ENCODE measurements around the gene ATG13. TPM values are rescaled to one million over a fixed set of nuclear protein-coding genes. Genes with fewer than 3 reads are reported as not detected.

The ATG13 gene
- total RNA-seq, 1 donor from 2014 or later: 85.6 TPM

- Mint-ChIP-seq H3K27ac (ENCODE audit: unreplicated experiment) (no peak overlapping the region), H3K4me3 (ENCODE audit: unreplicated experiment) (no peak overlapping the region), H3K36me3 (ENCODE audit: low read depth, unreplicated experiment) (no peaks in the 10 kb centered on the region), H3K9me3 (ENCODE audit: unreplicated experiment) (no peaks in the 10 kb centered on the region), H3K4me1 (ENCODE audit: unreplicated experiment) (no peaks in the 10 kb centered on the region), H3K27me3 (ENCODE audit: unreplicated experiment) (no peaks in the 10 kb centered on the region)
- TF ChIP-seq, protein P1, sequence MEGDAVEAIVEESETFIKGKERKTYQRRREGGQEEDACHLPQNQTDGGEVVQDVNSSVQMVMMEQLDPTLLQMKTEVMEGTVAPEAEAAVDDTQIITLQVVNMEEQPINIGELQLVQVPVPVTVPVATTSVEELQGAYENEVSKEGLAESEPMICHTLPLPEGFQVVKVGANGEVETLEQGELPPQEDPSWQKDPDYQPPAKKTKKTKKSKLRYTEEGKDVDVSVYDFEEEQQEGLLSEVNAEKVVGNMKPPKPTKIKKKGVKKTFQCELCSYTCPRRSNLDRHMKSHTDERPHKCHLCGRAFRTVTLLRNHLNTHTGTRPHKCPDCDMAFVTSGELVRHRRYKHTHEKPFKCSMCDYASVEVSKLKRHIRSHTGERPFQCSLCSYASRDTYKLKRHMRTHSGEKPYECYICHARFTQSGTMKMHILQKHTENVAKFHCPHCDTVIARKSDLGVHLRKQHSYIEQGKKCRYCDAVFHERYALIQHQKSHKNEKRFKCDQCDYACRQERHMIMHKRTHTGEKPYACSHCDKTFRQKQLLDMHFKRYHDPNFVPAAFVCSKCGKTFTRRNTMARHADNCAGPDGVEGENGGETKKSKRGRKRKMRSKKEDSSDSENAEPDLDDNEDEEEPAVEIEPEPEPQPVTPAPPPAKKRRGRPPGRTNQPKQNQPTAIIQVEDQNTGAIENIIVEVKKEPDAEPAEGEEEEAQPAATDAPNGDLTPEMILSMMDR (IDR thresholded peaks at IDR 0.05; ENCODE audit: unreplicated experiment): no peak
- DNase-seq (ENCODE audit: low spot score): no peak
These were observed 12.6 kb upstream of the ATG13 start for GRCh38 chr11:46604796-46605195.

DNA sequence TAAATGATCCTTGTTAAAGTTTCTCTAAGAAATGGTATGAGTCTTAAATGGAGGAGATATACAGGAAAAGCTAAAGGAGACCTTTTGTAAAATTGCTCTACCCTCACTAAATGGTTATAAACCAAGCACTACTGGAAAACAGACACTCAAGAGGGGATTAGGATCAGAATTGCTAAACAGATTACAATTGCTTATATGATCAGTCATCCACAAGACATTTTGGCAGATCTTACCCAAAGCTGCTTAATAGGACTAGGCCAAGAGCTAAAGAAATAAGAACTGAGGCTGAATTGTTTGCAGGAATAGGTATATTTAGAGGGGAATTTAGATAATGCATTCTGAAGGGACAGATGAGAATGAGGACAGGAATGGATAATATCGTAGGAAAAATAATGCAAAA is 9.8 kb upstream of the ATG13 start:
- H3K36me3 Mint-ChIP-seq (ENCODE audit: low read depth, unreplicated experiment): no peaks in the 10 kb centered on the region
- no peaks in the 10 kb centered on the region for H3K27me3 Mint-ChIP-seq (ENCODE audit: unreplicated experiment)
- TF ChIP-seq, protein P1 (IDR thresholded peaks at IDR 0.05; ENCODE audit: unreplicated experiment): no peak
- H3K4me3 Mint-ChIP-seq (ENCODE audit: unreplicated experiment): no peak overlapping the region
- H3K4me1 Mint-ChIP-seq (ENCODE audit: unreplicated experiment): no peaks in the 10 kb centered on the region
- H3K9me3 Mint-ChIP-seq (ENCODE audit: unreplicated experiment): no peaks in the 10 kb centered on the region
- no peak overlapping the region for H3K27ac Mint-ChIP-seq (ENCODE audit: unreplicated experiment)
- DNase-seq (ENCODE audit: low spot score): no peak

- no peak for DNase-seq (ENCODE audit: low spot score)
- Mint-ChIP-seq H3K36me3 (ENCODE audit: low read depth, unreplicated experiment) (no peaks in the 10 kb centered on the region), H3K4me3 (ENCODE audit: unreplicated experiment) (no peak overlapping the region), H3K4me1 (ENCODE audit: unreplicated experiment) (no peaks in the 10 kb centered on the region), H3K9me3 (ENCODE audit: unreplicated experiment) (no peaks in the 10 kb centered on the region), H3K27me3 (ENCODE audit: unreplicated experiment) (no peaks in the 10 kb centered on the region), H3K27ac (ENCODE audit: unreplicated experiment) (no peak overlapping the region)
- TF ChIP-seq, protein P1 (IDR thresholded peaks at IDR 0.05; ENCODE audit: unreplicated experiment): no peak
These were observed 8.0 kb upstream of the ATG13 start for GRCh38 chr11:46609386-46609785.

DNA sequence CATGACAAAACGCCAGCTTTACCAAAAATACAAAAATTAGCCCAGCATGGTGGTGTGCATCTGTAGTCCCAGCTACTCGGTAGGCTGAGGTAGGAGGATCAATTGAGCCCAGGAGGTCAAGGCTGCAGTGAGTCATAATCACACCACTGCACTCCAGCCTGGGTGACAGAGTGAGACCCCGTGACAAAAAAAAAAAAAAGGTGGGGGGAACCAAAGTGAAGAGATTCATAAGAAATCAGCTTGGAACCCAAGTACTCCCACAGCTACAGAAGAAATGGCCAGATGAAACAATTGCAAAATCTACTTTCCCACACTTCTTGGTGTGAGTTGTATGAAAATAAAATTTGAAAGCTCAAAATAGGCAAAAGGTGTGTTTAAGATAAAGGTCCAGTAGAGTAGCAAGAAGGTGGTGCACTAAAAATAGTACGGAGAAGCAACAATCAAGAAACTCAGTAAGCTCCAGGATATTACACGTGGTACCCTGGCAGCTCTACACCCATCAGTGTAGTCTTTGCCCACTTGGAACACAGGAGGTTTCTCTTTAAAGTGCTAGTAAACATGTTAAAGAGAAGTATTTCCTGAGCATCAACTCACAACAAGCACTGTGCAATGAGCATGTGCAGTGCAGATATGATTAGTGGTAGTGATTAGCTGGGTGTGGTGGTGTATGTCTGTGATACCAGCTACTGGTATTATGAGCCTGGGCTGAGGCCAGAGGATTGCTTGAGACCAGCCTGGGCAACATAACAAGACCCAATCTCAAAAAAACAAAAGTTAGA is 5.6 kb upstream of the ATG13 start:
- H3K4me3 Mint-ChIP-seq (ENCODE audit: unreplicated experiment): no peak overlapping the region

GRCh38 chr11:46612326-46612725 is 5.0 kb upstream of the ATG13 start:
- H3K27ac Mint-ChIP-seq (ENCODE audit: unreplicated experiment): no peak overlapping the region
- H3K4me3 Mint-ChIP-seq (ENCODE audit: unreplicated experiment): no peak overlapping the region
- H3K36me3 Mint-ChIP-seq (ENCODE audit: low read depth, unreplicated experiment): no peaks in the 10 kb centered on the region
- no peak for DNase-seq (ENCODE audit: low spot score)
- H3K4me1 Mint-ChIP-seq (ENCODE audit: unreplicated experiment): no peaks in the 10 kb centered on the region
- TF ChIP-seq, protein P1 (IDR thresholded peaks at IDR 0.05; ENCODE audit: unreplicated experiment): no peak
- H3K27me3 Mint-ChIP-seq (ENCODE audit: unreplicated experiment): no peaks in the 10 kb centered on the region
- no peaks in the 10 kb centered on the region for H3K9me3 Mint-ChIP-seq (ENCODE audit: unreplicated experiment)

More for the DNA sequence above, 5.6 kb upstream of the ATG13 start:
- Mint-ChIP-seq H3K9me3 (ENCODE audit: unreplicated experiment) (no peaks in the 10 kb centered on the region), H3K27me3 (ENCODE audit: unreplicated experiment) (no peaks in the 10 kb centered on the region), H3K27ac (ENCODE audit: unreplicated experiment) (no peak overlapping the region), H3K4me1 (ENCODE audit: unreplicated experiment) (no peaks in the 10 kb centered on the region), H3K36me3 (ENCODE audit: low read depth, unreplicated experiment) (no peaks in the 10 kb centered on the region)
- DNase-seq (ENCODE audit: low spot score): no peak
- TF ChIP-seq, protein P1 (IDR thresholded peaks at IDR 0.05; ENCODE audit: unreplicated experiment): no peak

Data from endothelial cell (in vitro differentiated cells).